Osteocyte (in vitro differentiated cells): ENCODE measurements around the gene COX10. TPM values are rescaled to one million over a fixed set of nuclear protein-coding genes. Genes with fewer than 3 reads are reported as not detected.

ENCODE experiments used
- DNase-seq: peaks from one replicate; pipeline ENCODE4 v3.0.0; 2021; ENCODE audit warnings: mixed read lengths; ENCODE audit not compliant: unreplicated experiment; ENCODE audit errors: extremely low spot score
- H3K27ac Mint-ChIP-seq: one replicate; pipeline ENCODE4 v1.8.0; 2021; ENCODE audit warnings: mild to moderate bottlenecking, mixed read lengths; ENCODE audit not compliant: unreplicated experiment
- H3K27me3 Mint-ChIP-seq: one replicate; pipeline ENCODE4 v1.8.0; 2021; ENCODE audit warnings: mixed read lengths; ENCODE audit not compliant: unreplicated experiment
- H3K36me3 Mint-ChIP-seq: one replicate; pipeline ENCODE4 v1.8.0; 2021; ENCODE audit warnings: mixed read lengths; ENCODE audit not compliant: unreplicated experiment
- H3K4me1 Mint-ChIP-seq: one replicate; pipeline ENCODE4 v1.8.0; 2021; ENCODE audit warnings: mixed read lengths; ENCODE audit not compliant: unreplicated experiment
- H3K4me3 Mint-ChIP-seq: one replicate; pipeline ENCODE4 v1.8.0; 2021; ENCODE audit warnings: mild to moderate bottlenecking, moderate library complexity, mixed read lengths; ENCODE audit not compliant: unreplicated experiment
- H3K9me3 Mint-ChIP-seq: one replicate; pipeline ENCODE4 v1.8.0; 2021; ENCODE audit warnings: mixed read lengths; ENCODE audit not compliant: unreplicated experiment
- total RNA-seq: library from RNA; stranded (reverse); gene quantifications from 2 replicates; pipeline ENCODE4 v1.2.1, GENCODE V29; 2021
- TF ChIP-seq, protein P1 (sequence below): fragments of 200-600 bp; sonication (generic); IDR thresholded peaks from 2 replicates; pipeline ENCODE4 v1.5.0; 2021; ENCODE audit warnings: antibody characterized with exemption, mild to moderate bottlenecking, moderate library complexity

The COX10 gene
- total RNA-seq, 1 donor from 2014 or later: 15.6 TPM

DNA sequence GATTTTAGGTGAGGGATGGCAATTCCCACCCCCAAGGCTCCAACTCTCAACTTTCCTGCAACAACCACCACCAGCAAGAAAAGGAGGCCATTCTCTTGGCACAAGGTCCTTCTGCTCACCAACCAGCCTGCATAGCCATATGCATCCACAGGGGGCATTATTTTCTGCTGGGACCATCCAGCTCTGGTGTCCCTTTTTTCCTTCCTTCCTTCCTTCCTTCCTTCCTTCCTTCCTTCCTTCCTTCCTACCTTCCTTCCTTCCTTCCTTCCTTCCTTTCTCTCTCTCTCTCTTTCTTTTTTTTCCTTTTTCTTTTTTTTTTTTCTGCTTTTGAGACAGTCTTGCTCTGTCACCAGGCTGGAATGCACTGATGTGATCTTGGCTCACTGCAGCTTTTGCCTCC lies 21.1 kb upstream of the COX10 start:
- Mint-ChIP-seq H3K27ac (no peak overlapping the region), H3K36me3 (no peaks in the 10 kb centered on the region), H3K9me3 (no peaks in the 10 kb centered on the region), H3K4me1 (no peaks in the 10 kb centered on the region), H3K4me3 (no peak overlapping the region), H3K27me3 (no peaks in the 10 kb centered on the region)
- TF ChIP-seq, protein P1, sequence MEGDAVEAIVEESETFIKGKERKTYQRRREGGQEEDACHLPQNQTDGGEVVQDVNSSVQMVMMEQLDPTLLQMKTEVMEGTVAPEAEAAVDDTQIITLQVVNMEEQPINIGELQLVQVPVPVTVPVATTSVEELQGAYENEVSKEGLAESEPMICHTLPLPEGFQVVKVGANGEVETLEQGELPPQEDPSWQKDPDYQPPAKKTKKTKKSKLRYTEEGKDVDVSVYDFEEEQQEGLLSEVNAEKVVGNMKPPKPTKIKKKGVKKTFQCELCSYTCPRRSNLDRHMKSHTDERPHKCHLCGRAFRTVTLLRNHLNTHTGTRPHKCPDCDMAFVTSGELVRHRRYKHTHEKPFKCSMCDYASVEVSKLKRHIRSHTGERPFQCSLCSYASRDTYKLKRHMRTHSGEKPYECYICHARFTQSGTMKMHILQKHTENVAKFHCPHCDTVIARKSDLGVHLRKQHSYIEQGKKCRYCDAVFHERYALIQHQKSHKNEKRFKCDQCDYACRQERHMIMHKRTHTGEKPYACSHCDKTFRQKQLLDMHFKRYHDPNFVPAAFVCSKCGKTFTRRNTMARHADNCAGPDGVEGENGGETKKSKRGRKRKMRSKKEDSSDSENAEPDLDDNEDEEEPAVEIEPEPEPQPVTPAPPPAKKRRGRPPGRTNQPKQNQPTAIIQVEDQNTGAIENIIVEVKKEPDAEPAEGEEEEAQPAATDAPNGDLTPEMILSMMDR: peak; percentile 30
- no peak for DNase-seq

DNA sequence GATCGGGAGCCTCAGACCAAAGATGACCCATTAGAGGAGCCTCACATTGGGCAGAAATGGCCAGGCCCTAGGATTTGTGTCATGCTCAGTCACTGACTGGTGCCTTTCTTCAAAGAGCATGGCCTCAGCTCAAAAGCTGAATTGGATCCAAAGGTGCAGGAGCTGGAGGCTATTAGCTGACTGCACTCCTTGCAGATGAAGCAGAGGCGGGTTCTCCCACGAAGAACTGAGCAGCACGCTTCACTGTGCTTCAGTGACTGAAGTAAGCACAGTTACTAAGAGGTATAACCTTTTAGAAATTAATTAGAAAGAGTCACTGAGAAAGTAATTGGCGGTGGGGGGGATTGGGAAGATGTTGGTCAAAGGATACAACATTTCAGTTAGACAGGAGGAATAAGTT lies 18.7 kb upstream of the COX10 start:
- no peaks in the 10 kb centered on the region for H3K27me3 Mint-ChIP-seq
- peaks cover 3% of the 10 kb centered on the region for H3K36me3 Mint-ChIP-seq
- no peak overlapping the region for H3K4me3 Mint-ChIP-seq
- H3K4me1 Mint-ChIP-seq: no peaks in the 10 kb centered on the region
- TF ChIP-seq, protein P1: no peak
- no peak for DNase-seq
- peaks cover 2% of the 10 kb centered on the region for H3K9me3 Mint-ChIP-seq
- no peak overlapping the region for H3K27ac Mint-ChIP-seq

DNA sequence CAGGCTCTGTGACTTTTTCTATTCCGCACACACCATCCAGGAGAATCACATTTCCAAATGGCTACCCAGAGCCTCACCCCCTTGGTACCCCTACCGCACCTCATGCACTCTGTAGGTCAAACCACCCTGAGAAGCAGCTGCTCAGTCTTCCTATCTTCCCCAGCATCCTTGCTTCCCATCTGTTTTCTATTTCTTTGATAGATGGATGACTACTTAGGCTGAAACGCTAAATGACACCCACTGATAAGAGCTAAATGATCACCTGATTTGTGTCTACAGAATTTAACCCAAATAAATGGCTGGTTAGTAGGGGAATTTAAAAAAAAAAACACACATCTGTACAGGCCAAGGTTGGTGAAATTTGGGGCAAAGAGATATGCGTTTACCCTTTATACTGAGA lies 17.6 kb upstream of the COX10 start:
- TF ChIP-seq, protein P1: no peak
- H3K27ac Mint-ChIP-seq: no peak overlapping the region
- H3K9me3 Mint-ChIP-seq: peaks cover 7% of the 10 kb centered on the region
- H3K4me3 Mint-ChIP-seq: no peak overlapping the region
- no peak for DNase-seq
- H3K4me1 Mint-ChIP-seq: no peaks in the 10 kb centered on the region
- peaks cover 8% of the 10 kb centered on the region for H3K36me3 Mint-ChIP-seq
- no peaks in the 10 kb centered on the region for H3K27me3 Mint-ChIP-seq

DNA sequence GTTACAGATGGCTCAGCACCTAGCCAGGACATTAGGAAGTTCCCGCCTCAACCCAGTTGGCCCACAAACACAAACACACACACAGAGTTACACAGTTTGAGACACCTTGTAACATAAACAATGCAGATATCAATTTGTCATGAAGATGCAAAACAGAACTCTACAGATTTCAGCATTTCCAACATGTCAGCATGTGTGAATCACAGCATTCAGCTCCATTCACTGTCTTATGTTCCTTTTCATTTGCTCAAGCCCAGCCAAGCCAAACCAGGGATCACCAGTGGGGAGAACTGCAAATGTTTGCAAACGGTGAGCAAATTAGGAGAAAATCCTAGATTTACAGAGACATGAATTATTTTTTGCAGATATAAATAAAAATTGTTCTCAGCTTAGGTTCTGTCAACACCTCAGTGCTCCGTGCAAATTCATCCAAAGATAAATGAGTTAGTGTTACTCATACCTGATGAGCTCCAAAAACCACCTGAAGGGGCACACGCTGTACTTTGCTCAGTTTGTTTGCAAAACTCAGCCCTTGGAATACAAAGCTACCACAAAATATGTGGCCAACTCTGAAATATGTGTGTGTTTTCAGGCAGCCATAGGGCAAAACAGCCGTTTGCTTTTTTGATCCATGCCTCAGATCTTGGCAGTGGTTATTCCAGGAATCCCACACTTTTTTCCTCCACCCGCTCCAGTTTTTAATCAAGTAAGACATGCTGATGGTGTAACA lies 16.3 kb upstream of the COX10 start:
- no peak overlapping the region for H3K4me3 Mint-ChIP-seq
- no peak overlapping the region for H3K27ac Mint-ChIP-seq
- H3K9me3 Mint-ChIP-seq: peaks cover 7% of the 10 kb centered on the region
- DNase-seq: no peak
- no peaks in the 10 kb centered on the region for H3K4me1 Mint-ChIP-seq
- H3K27me3 Mint-ChIP-seq: no peaks in the 10 kb centered on the region
- TF ChIP-seq, protein P1: no peak
- peaks cover 8% of the 10 kb centered on the region for H3K36me3 Mint-ChIP-seq

DNA sequence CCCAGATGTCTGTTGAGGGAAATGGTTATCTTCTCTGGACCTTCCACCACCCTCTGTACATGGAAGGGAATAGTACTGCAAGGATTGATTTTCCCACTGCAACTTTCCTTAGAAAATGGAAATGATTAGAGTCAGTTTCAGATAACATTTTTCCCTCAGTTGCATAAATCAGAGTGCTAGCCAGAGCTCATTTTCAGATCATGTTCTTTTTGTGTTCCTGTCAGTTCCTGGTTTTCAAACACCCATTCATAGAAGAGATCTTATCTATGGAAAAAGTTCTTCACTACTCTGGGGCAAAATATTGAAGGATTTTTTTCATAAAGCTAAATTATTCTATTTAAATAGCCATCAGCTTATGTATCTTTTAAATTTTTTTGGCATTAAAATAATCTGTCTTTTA lies 11.7 kb upstream of the COX10 start:
- TF ChIP-seq, protein P1: no peak
- Mint-ChIP-seq H3K9me3 (peaks cover 7% of the 10 kb centered on the region), H3K27ac (no peak overlapping the region), H3K4me3 (no peak overlapping the region), H3K27me3 (no peaks in the 10 kb centered on the region), H3K36me3 (peaks cover 13% of the 10 kb centered on the region), H3K4me1 (peaks cover 11% of the 10 kb centered on the region)
- no peak for DNase-seq
